Islet of Langerhans (tissue), 1 donor: Measurements from ENCODE around the gene ZNF550.
A peak's percentile ranks its signal among the peaks of the same experiment; 100 is the strongest.
"Not testable (repeated sequence)": the region's sequence is repeated elsewhere in the genome, so short reads cannot be mapped to it uniquely, and the experiment has no call there.

Source experiments
- FAIRE-seq: peaks from one replicate; lab custom pipeline; 2011; peaks lifted over from hg19 to GRCh38; lab: Jason Lieb, UNC

Gene ZNF550

GRCh38 chr19:57527136-57527881, 32.4 kb downstream of the ZNF550 start, which contains the start of gene ZNF549:
ZNF549 (plus strand) TSS chr19:57527356; CDS start chr19:57527574, 218 bp downstream.
- peak; percentile 53 for FAIRE-seq

- FAIRE-seq = not testable (repeated sequence)
Measured at GRCh38 chr19:57518021-57518420, 41.6 kb downstream of the ZNF550 start.

- no peak for FAIRE-seq
Measured at GRCh38 chr19:57515255-57515654, 44.4 kb downstream of the ZNF550 start.

- no peak for FAIRE-seq
Measured at GRCh38 chr19:57512845-57513244, 46.8 kb downstream of the ZNF550 start.

- no peak for FAIRE-seq
Measured at GRCh38 chr19:57511484-57511883, 48.2 kb downstream of the ZNF550 start.

- FAIRE-seq = no peak
Measured at GRCh38 chr19:57506163-57506562, 53.5 kb downstream of the ZNF550 start.

- FAIRE-seq = peak; percentile 60
Measured at GRCh38 chr19:57500400-57500799, 59.3 kb downstream of the ZNF550 start.

- FAIRE-seq = not testable (repeated sequence)
Measured at GRCh38 chr19:57499680-57500395, 59.8 kb downstream of the ZNF550 start, which contains the start of gene ZNF773. ZNF773 (plus strand) TSS chr19:57499938; CDS start chr19:57500081, 143 bp downstream.

- not testable (repeated sequence) for FAIRE-seq
Measured at GRCh38 chr19:57499332-57499679, 60.4 kb downstream of the ZNF550 start.

GRCh38 chr19:57488299-57488644, 71.4 kb downstream of the ZNF550 start:
- not testable (repeated sequence) for FAIRE-seq

GRCh38 chr19:57487477-57488298, 72.0 kb downstream of the ZNF550 start, which contains the start of gene ZNF419:
ZNF419 (plus strand) TSS chr19:57487750; CDS start chr19:57487951, 201 bp downstream.
- peak; percentile 70 for FAIRE-seq
